Measurements from ENCODE around the gene RALGPS2.
"Not testable (repeated sequence)": the region's sequence is repeated elsewhere in the genome, so short reads cannot be mapped to it uniquely, and the experiment has no call there.

The RALGPS2 gene

DNA sequence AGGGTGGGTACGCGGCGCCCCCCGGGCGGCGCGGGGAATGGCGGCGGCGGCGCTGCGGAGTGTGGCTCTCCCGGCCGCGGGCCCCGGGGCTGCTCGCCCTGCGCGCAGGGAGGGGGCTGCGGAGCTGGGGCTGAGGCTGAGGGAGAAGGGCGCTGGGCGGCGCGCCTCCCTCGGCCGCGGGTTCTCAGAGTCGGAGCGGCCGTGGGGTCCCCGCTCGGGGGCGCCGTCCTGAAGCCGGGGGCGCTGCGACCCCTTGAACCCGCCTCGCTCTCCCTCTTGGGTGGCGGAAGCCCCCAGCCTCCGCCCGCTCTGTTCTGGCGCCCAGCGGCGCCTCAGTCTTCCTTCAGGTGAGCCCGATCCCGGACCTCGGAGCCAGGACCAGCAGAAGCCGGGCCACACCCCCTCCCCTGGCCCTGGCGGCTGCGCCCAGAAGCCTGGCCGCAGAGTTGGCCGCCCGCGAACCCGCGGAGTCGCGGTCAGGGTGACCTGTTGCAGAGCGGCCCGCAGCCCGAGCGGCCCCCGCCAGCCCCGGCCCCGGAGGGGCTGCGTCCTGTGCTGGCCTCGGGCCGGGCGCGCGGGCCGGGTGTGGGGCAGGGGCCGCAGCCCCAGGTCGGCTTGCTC is 532 bp downstream of the RALGPS2 start:
- no peak for DNase-seq (ENCODE audit: low spot score)

- peak; percentile 86 for DNase-seq (ENCODE audit: low spot score)
These were observed 1.1 kb downstream of the RALGPS2 start for GRCh38 chr1:178726087-178726517.

DNA sequence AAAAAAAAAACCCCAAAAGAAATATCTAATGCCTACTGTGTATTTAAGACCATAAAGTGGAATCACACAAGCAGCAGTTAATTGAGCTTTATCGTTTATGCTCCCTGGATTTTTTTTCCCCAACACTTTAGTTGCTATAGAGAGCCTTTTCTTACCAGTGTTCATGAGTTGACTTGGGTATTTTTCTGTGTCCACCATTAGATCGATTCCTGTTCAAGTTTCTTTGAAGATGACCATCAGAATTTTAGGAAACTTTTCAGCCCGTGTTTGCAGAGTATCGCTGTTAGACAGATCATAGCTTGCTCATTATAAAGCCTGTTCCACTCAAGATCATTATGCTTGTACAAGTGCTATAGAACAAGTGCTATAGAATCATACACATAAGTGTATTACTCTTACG is 1.5 kb downstream of the RALGPS2 start:
- no peak for DNase-seq (ENCODE audit: low spot score)

DNA sequence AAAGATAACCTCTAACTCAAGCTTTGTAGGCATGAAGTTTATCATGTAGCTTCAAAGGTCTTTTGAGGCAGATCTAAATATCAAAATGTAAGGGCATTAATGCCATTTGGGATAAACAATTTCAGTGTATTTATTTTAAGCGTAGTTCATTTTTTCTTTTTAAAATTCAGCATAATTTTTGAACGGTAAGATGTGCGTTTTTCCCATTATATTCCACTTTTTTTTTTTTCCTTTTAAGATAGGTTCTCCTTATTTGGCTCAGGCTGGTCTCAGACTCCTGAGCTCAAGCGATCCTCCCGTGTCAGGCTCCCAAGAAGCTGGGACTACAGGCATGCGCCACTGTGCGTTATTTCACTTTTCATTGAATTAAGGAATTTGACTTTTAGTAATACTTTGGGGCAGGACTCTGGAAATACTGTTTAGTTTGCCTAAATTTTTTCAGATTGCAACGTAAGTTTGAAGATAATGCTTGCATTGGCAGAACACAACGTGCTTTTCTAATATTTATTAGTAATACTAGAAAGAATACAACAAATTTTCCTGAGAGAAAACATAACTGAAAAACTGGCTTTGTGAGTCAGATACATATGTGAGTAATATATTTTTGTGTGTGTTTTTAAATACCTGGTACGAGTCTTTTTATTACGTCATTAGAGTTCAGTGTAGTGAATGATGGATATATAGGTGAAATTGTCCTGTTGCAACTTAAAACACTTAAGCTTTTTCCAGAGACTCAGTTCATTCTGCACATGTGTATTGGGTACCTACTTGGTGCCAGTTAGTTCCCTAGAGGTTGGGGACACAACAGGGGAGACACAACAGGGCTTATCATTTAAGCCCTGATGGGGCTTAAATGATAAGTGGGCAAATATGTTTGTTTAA is 2.2 kb downstream of the RALGPS2 start:
- no peak for DNase-seq (ENCODE audit: low spot score)

DNA sequence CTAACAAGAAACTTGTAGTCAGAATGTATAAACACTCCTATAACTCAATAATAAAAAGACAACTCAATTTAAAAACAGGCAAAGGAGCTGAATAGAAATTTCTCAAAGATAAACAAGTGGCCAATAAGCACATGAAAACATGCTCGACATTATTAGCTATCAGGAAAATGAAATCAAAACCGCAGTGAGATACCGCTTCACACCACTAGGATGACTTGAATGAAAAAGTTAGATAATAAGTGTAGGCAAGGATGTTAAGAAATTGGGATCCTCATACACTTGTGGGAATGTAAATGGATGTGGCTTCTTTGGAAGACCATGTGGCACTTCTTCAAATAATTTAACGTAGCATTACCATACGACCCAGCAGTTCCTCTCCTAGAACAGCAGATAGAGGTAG is 8.9 kb downstream of the RALGPS2 start:
- DNase-seq (ENCODE audit: low spot score): no peak

GRCh38 chr1:178738780-178739179 is 13.7 kb downstream of the RALGPS2 start:
- DNase-seq (ENCODE audit: low spot score): no peak

GRCh38 chr1:178739285-178740045 is 14.4 kb downstream of the RALGPS2 start:
- DNase-seq (ENCODE audit: low spot score): no peak

GRCh38 chr1:178740491-178740890 is 15.4 kb downstream of the RALGPS2 start:
- DNase-seq (ENCODE audit: low spot score): no peak

- DNase-seq (ENCODE audit: low spot score): no peak
These were observed 15.9 kb downstream of the RALGPS2 start for GRCh38 chr1:178740924-178741323.

DNA sequence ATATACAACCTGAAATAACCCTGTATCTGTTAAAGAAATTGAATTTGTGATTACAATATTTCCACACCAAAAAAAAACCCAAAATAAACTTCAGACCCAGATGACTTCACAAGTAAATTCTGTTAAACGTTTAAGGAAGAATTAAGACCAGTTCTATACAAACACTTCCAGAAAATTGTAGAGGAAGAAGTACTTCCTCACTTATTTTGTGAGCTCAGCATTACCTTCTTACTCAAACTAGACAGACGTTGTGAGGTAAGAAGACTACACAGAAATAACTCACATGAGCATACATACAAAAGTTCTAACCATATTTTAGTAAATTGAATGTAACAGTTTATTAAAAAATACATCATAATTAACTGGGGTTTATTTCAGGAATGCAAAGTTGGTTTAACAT is 18.8 kb downstream of the RALGPS2 start:
- DNase-seq (ENCODE audit: low spot score): no peak

DNA sequence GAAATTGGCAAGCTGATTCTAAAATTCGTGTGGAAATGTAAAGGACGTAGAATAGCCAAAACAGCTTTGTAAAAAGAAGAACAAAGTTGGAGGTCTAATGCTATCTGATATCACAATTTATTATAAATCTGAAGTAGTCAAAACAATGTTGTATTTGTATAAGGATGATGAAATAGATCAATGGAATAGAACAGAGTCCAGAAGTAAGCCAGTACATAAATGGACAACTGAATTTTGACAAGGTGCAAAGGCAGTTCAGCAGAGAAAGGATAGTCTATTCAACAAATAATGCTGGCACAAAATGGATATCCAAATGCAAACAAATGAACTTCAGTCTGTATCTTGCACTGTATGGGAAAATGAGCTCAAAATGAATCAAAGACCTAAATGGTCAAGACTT is 20.2 kb downstream of the RALGPS2 start:
- DNase-seq (ENCODE audit: low spot score): no peak

DNA sequence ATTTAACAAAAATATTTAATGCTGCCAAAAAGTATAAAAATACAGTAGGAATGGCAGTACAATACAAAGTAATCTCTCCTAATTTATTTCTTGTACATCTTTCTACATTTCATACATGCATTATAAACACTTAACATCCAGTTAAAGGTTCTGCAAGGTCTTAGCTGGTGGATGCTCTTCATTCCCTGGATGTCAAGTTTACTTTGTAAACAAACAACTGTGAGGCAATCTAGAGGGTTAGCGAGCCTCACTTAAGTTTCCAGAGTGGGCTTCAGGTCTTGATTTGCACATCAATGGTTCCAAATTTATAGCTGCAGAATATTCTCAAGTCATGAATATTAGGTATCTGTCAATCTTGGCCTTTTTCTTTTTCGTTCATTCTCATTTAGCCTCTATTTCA is 21.3 kb downstream of the RALGPS2 start:
- DNase-seq (ENCODE audit: low spot score): no peak

DNA sequence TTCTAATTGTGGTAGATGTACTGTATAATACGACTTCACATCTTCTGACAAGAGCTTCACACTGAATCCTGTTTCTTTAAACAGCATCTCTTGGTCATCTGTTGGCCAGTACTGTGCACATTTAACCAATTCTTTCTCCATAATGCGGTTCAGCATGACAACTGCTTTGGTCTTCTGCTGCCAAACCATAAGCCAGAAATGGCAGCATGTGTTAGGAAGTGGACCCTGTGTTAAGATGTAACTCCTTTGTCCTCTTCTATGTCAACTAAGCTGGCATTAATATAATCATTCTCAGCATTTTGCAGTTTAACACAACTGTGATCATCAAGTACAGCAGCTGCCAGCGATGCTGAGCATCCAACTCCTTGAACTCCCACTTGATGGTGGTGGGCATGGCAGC is 22.3 kb downstream of the RALGPS2 start:
- DNase-seq (ENCODE audit: low spot score): not testable (repeated sequence)

GRCh38 chr1:178749581-178750166 is 24.6 kb downstream of the RALGPS2 start:
- no peak for DNase-seq (ENCODE audit: low spot score)

DNA sequence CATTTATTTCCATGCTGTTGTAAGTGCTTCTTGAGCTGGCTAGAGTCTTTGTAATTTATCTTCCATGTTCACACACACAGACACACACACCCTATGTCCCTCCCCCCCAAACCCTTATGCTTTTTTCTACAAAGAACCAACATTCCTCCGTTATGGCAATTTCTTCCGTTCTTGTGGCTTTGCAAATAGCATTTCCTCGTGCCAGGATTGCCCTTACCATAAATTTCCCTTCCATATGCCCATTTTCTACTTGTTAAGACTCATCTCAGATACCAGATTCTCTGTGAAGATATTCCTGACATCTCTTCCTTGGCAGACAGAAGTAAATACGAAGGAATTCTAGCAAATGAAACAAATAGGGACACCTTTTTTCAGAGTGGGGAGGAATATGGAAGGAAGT is 26.0 kb downstream of the RALGPS2 start:
- DNase-seq (ENCODE audit: low spot score): no peak

GRCh38 chr1:178752891-178753290 is 27.8 kb downstream of the RALGPS2 start:
- DNase-seq (ENCODE audit: low spot score): no peak

DNA sequence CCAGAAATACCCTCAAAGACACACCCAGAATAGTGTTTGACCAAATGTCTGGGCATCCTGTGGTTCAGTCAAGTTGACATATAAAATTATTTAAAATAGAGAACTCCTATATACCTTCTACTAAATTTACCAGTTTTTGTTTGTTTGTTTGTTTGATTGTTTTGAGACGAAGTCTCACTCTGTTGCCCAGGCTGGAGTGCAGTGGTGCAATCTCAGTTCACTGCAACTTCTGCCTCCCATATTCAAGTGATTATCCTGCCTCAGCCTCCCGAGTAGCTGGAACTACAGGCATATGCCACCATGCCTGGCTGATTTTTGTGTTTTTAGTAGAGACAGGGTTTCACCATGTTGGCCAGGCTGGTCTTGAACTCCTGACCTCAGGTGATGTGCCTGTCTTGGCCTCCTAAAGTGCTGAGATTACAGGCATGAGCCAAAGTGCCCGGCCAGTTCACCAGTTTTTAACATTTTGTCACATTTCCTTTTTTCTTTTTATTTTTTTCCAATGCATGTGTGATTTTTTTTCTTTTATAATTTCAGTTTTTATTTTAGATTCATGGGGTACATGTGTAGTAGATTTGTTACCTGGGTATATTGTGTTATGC is 29.7 kb downstream of the RALGPS2 start:
- DNase-seq (ENCODE audit: low spot score): not testable (repeated sequence)

DNA sequence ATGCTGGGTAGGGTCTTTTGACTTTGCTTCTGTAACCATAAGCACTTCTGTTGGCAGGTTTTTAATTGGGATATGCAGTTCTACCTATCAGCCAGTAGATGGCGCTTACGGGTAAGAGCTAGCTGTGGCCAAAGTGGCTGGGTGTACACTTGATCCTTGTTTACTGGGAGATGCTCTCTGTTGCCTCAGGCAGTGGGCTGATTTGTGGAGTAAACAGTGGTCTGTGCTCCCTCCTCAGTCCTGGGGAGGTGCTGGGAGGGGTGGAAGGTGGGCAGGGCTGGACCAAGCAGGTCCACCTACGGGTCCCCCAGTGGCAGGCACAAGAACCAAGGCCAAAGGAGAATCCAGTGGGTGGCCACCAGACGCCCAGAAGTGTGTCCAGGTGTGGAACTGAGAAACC is 43.4 kb downstream of the RALGPS2 start:
- peak; percentile 31 for DNase-seq (ENCODE audit: low spot score)

DNA sequence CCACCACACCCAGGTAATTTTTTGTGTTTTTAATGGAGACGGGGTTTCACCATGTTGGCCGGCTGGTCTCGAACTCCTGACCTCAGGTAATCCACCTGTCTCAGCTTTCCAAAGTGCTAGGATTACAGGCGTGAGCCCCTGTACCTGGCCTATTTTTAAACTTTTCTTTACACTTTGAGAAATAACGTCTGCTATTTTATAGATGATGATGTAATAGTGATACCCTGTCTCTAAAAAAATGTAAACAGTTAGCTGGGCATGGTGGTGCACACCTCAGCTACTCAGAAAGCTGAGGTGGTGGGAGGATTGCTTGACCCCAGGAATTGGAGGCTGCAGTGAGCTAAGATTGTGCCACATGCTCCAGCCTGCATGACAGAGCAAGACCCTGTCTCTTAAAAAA is 47.9 kb downstream of the RALGPS2 start:
- no peak for DNase-seq (ENCODE audit: low spot score)

- no peak for DNase-seq (ENCODE audit: low spot score)
These were observed 49.2 kb downstream of the RALGPS2 start for GRCh38 chr1:178774263-178774662.

DNA sequence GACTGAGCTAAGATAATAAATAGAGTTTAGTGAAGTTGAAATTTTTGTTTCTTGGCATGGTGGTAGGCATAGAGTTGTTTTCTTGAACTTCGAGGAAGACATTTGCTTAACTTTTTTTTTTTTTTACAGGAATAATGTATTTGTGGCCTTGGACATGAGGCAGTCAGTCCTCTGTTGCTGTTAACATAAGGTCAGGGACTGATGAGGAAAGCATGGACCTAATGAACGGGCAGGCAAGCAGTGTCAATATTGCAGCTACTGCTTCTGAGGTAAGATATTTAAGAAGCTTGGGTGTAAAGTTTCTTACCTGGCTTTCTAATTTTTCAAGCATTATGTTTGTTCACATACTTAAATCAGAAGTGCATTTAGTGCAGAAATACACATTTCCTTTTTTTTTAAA is 51.5 kb downstream of the RALGPS2 start:
- DNase-seq (ENCODE audit: low spot score): no peak

All from Ammon's horn (tissue), 1 donor.